Astrocyte of the spinal cord (primary cell): Measurements from ENCODE around the gene SMARCD3.

Source experiments
- DNase-seq: peaks from one replicate; pipeline ENCODE4 v3.0.0; 2011; ENCODE audit warnings: low read depth, low spot score
- H3K4me3 ChIP-seq: 2 replicates; pipeline ENCODE4 v1.5.1; 2011; ENCODE audit warnings: low read depth, mild to moderate bottlenecking, low read length, moderate library complexity
- CTCF ChIP-seq: IDR thresholded peaks from 2 replicates; pipeline ENCODE4 v1.5.1; 2012; ENCODE audit warnings: low read depth, mild to moderate bottlenecking, low read length, inconsistent platforms
- in situ Hi-C: cut with HindIII; loops from 2 replicates; pipeline ENCODE4 v1.10.0; 2017; ENCODE audit warnings: low sequenced_read_pairs

SMARCD3 gene

GRCh38 chr7:151213826-151214225 is 34.7 kb downstream of the SMARCD3 start:
- in situ Hi-C loops, result no loop called here
- TF ChIP-seq CTCF, result no peak
- H3K4me3 ChIP-seq, result no peak overlapping the region
- no peak for DNase-seq

- H3K4me3 ChIP-seq, result no peak overlapping the region
- no peak for TF ChIP-seq CTCF
- DNase-seq, result no peak
- in situ Hi-C loops, result no loop called here
These were observed 35.9 kb downstream of the SMARCD3 start for GRCh38 chr7:151212626-151213025.

GRCh38 chr7:151211155-151211772 is 37.2 kb downstream of the SMARCD3 start:
- in situ Hi-C loops, result no loop called here
- no peak for TF ChIP-seq CTCF
- no peak overlapping the region for H3K4me3 ChIP-seq
- DNase-seq, result no peak

- H3K4me3 ChIP-seq, result no peak within 1 kb of the TSS
- DNase-seq, result no peak
- in situ Hi-C loops, result no loop called here
- TF ChIP-seq CTCF, result no peak
These were observed 38.2 kb downstream of the SMARCD3 start, which contains the start of gene H2BK1 for GRCh38 chr7:151210087-151210854. TSS of gene H2BK1 (minus strand) at chr7:151210488. CDS start at chr7:151210318, 170 bp downstream.

- no peak overlapping the region for H3K4me3 ChIP-seq
- TF ChIP-seq CTCF, result no peak
- in situ Hi-C loops, result no loop called here
- no peak for DNase-seq
These were observed 38.9 kb downstream of the SMARCD3 start for GRCh38 chr7:151209588-151209987.

- no peak overlapping the region for H3K4me3 ChIP-seq
- in situ Hi-C loops, result no loop called here
- no peak for TF ChIP-seq CTCF
- no peak for DNase-seq
These were observed 40.1 kb downstream of the SMARCD3 start for GRCh38 chr7:151208253-151208862.
